ENCODE measurements around the gene CYTH3. TPM values are rescaled to one million over a fixed set of nuclear protein-coding genes. Genes with fewer than 3 reads are reported as not detected.
A peak's percentile ranks its signal among the peaks of the same experiment; 100 is the strongest.

Gene CYTH3
- total RNA-seq, 1 experiment from 2014 or later, result 16.7 TPM

GRCh38 chr7:6273380-6273837 lies 985 bp upstream of the CYTH3 start:
- no peaks in the 10 kb centered on the region for H3K27me3 ChIP-seq (ENCODE audit: insufficient read depth, low read length)
- no peaks in the 10 kb centered on the region for H3K36me3 ChIP-seq (ENCODE audit: control insufficient read depth in 1 of 2, insufficient read depth in 2 of 2, low read length in 2 of 2)
- H3K9me2 ChIP-seq (ENCODE audit: insufficient read depth), result no peaks in the 10 kb centered on the region
- no peak for ATAC-seq
- no peaks in the 10 kb centered on the region for H4K20me1 ChIP-seq (ENCODE audit: insufficient read depth)
- no TSS peak for BruUV-seq (replicated peaks)
- no peak for DNase-seq (ENCODE audit: low read depth, low spot score)
- H3K79me2 ChIP-seq (ENCODE audit: insufficient read depth, low read length), result peaks cover 35% of the 10 kb centered on the region
- no peak overlapping the region for H2AFZ ChIP-seq (ENCODE audit: low read depth, low read length, poor library complexity, severe bottlenecking)
- peak overlapping the region; percentile 95 for H3K4me2 ChIP-seq (ENCODE audit: low read length)
- peak overlapping the region in 1 of 2 experiments; percentile 70; a peak in 3 of 4 replicates for H3K4me3 ChIP-seq (replicated peaks in 1 of 2; ENCODE audit: low read depth in 1 of 2, low read length in 2 of 2)
- no peak overlapping the region for H3K27ac ChIP-seq (ENCODE audit: low read depth, low read length)
- ChIA-PET CTCF (no interaction called here), POLR2A (interaction anchor here (1.4 kb wide), 1 partner anchor 9 kb away, joined by 3 read pairs; no protein-coding TSS in a partner anchor), RAD21 (ENCODE audit: low non-redundant PET in 1 of 2, low total read pairs in 2 of 2, uncharacterized antibody in 2 of 2, unreplicated experiment in 2 of 2) (no interaction called here)
- peaks cover 14 to 30% of the 10 kb centered on the region in 2 experiments for H3K4me1 ChIP-seq (ENCODE audit: control insufficient read depth in 1 of 2, insufficient read depth in 2 of 2, low read length in 2 of 2)
- intact Hi-C loops (cut with micrococcal nuclease), result no loop called here
- TF ChIP-seq ZNF274 (IDR thresholded peaks at IDR 0.05; ENCODE audit: low read depth, low read length) (no peak), SRF (IDR thresholded peaks at IDR 0.05; ENCODE audit: low read depth) (no peak), ELF1 (IDR thresholded peaks at IDR 0.05; ENCODE audit: borderline replicate concordance, low read depth) (no peak), ATF3 (IDR thresholded peaks at IDR 0.05) (no peak), ZFX (IDR thresholded peaks at IDR 0.05) (no peak), REST (IDR thresholded peaks at IDR 0.05; ENCODE audit: low read depth) (no peak), CTCF (IDR thresholded peaks at IDR 0.05 in 2 of 3, conservative IDR thresholded peaks at IDR 0.05 in 1 of 3; ENCODE audit: borderline replicate concordance in 1 of 3, insufficient read depth in 1 of 3, low read depth in 2 of 3, low read length in 2 of 3) (no peak), FOSL1 (IDR thresholded peaks at IDR 0.05; ENCODE audit: low read depth) (no peak), ZBTB33 (IDR thresholded peaks at IDR 0.05; ENCODE audit: extremely low read depth, insufficient replicate concordance, low read length) (no peak), JUND (IDR thresholded peaks at IDR 0.05) (no peak), CBX3 (IDR thresholded peaks at IDR 0.05; ENCODE audit: low read depth) (no peak), TCF7L2 (IDR thresholded peaks at IDR 0.05; ENCODE audit: borderline replicate concordance, extremely low read depth, insufficient read depth, insufficient read length) (no peak), SP1 (IDR thresholded peaks at IDR 0.05; ENCODE audit: low read depth) (no peak), EZH2 (IDR thresholded peaks at IDR 0.05) (no peak), SIN3A (IDR thresholded peaks at IDR 0.05; ENCODE audit: low read depth) (no peak), EGR1 (IDR thresholded peaks at IDR 0.05; ENCODE audit: low read depth) (no peak), RAD21 (IDR thresholded peaks at IDR 0.05; ENCODE audit: low read depth) (no peak), CEBPB (IDR thresholded peaks at IDR 0.05; ENCODE audit: low read depth) (no peak), POLR2A (IDR thresholded peaks at IDR 0.05; ENCODE audit: borderline replicate concordance, extremely low read depth, insufficient read depth, insufficient read length) (no peak), YY1 (IDR thresholded peaks at IDR 0.05; ENCODE audit: extremely low read depth, insufficient replicate concordance, low read depth, low read length) (no peak)
- no peak overlapping the region; the same call in 1 of the 2 replicates for H3K9ac ChIP-seq (ENCODE audit: low read length)
- no peaks in the 10 kb centered on the region for H3K9me3 ChIP-seq (ENCODE audit: control insufficient read depth in 1 of 2, insufficient read depth in 1 of 2, low read depth in 1 of 2, low read length in 2 of 2)
